ENCODE data around the gene SLC2A4. TPM values are rescaled to one million over a fixed set of nuclear protein-coding genes. Genes with fewer than 3 reads are reported as not detected.
A peak's percentile ranks its signal among the peaks of the same experiment; 100 is the strongest.

Gene SLC2A4
- total RNA-seq, 1 donor from 2014 or later, result 141 TPM

DNA sequence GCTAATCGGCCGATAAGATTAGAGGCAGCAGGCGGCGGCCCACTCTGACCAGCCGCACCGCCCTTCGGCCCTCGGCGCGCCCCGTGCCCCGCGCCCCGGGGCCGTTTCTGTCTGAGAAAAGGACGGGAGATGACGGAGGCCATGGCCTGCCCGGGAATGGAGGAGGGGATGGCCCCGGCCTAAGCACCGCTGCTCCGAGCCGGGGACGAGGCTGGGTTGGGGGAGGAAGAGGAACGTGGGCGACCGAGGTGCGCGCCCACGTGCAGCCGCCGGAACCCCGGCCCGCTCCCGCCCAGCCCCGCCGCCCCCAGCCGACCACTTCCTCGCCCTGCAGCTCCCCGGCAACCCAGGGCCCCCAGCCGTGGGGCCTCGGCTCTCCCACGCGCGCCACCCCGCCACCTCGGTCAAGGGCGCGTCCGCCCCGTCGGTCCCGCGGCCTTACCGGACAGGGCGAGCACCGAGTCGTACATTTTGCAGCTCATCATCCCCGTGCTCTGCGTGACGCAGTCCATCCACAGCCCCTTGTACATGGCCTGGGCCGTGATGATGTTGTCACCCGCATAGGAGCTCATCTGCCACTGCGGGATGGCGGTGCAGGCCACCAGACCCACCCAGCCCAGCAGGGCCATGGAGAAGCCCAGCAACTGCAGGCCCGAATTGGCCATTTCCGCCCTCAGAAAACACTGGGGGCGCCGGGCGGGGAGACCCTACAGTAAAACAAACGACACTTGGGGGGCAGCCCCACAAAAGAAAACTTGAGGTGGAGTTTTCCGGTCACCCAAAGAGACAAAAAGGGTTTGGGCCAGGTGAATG, 19.9 kb upstream of the SLC2A4 start:
- ATAC-seq (ENCODE audit: poor library complexity) (peak; percentile 35), DNase-seq (peak; percentile 31)
- intact Hi-C loops (cut with DNase I), result no loop called here

DNA sequence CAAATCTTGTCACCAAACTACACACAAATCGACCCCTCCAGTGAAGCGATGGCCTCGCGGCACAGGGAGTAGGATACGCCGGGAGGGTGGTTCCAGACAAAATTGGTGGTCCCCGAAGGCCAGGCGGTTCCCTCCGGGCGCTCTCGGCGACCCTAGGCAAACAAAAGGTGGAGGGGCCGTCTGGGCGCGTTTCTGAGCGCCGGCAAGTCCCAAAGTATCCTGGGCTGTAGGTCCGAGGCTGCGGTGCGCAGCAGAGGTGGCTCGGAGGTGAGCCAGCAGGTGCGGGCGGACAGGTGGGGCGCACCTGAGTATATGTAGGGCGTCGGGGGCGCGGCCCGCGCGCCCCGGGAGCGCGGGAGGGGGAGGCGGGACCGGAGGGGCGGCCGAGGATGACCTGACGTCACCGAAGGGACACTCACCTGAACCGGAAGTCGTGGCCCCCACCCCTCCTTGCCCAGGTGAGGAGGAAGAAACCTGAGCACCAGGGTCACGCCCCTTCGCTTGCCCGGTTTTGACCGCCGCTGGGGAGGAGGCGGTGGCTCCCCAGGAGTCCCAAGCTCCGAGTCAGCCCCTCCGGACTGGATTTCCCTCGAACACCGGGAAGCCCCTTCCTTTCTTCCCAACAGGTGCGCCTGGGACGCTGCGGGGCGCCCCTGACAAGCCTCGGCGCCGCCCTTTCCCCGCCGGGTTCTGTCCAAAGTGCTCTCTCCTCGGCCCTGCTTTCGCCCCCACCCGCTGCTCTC, 19.2 kb upstream of the SLC2A4 start, which contains the start of gene CLDN7:
Gene CLDN7, minus strand, starts transcription at position 287 of the 743 bp plus-strand sequence. CDS start 435 bp downstream, outside the sequence.
- ATAC-seq (ENCODE audit: poor library complexity) (no peak), DNase-seq (peak; percentile 39)
- intact Hi-C loops (cut with DNase I), result no loop called here

DNA sequence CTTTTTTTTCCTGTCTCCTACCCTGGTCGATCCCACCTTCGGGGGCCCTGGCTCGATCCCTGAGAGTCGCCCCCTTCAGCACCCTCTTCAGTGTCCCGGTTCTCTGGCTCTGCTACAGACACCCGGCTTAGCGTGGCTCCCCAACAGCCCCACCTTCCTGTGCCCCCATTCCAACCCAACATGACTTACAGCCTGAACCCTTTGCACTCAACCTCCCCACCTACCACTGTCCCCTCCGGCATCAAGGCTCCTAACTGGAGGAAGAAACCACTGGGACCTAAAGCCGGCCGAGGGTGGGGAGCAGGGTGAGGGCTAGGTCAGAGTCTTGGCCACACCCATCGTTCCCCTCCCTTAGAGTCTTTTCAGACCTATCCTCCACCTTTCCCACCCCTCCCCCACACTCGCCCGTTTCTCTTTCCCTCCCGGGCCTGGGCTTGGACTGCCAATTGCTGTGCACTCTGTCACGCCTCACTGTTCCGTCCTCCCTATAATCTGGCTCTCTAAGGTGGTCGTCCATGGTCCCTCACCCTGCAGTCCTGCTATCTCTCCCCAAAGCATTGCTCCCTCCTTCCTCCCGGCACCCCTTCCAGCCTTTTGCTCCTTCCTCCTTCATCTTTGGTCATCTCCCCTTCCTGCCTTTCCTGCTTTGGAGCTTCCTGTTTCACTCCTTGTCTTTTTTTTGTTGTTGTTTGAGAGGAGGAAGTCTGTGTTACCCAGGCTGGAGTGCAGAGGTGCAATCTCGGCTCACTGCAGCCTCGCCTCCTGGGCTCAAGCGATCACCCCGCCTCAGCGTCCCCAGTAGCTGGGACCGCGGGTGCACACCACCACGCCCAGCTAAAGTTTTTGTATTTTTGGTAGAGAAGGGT, 18.4 kb upstream of the SLC2A4 start:
- peak; percentile 24 for ATAC-seq (ENCODE audit: poor library complexity)
- DNase-seq, result peak; percentile 44
- intact Hi-C loops (cut with DNase I), result no loop called here

DNA sequence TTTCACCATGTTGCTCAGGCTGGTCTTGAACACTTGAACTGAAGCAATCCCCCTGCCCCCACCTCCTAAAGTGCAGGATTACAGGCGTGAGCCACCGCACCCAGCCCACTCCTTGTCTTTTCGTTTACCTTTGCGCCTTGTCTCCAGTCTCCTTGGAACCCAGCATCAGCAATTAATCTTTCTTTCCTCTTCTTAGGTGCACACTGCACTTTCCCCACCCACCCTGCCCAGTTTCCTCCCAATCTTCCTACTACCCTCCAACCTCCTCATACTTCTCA, 17.8 kb upstream of the SLC2A4 start:
- ATAC-seq (ENCODE audit: poor library complexity), result no peak
- no peak for DNase-seq
- intact Hi-C loops (cut with DNase I), result no loop called here

DNA sequence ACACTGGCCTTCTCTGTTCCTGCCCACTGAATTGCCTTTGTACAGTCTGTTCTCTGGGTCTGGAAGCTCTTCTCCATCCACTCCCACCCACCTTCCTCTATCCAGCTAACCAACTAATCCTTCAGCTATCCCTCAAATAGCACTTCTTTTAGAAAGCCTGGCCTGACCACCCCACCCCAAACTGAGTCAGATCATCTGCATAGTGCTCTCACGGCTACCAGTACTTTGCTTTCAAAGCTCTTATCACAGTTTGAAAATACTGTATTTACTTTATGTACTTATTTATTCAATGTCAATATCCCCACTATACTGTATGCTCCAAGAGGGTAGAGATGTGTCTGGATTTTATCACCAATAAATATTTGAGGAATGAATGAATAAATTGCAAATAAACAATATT, 14.7 kb upstream of the SLC2A4 start:
- intact Hi-C loops (cut with DNase I), result no loop called here
- ATAC-seq (ENCODE audit: poor library complexity), result no peak
- DNase-seq, result no peak

GRCh38 chr17:7279448-7279847, 2.1 kb upstream of the SLC2A4 start:
- DNase-seq (no peak), ATAC-seq (ENCODE audit: poor library complexity) (no peak)
- intact Hi-C loops (cut with DNase I), result no loop called here

- ATAC-seq (ENCODE audit: poor library complexity) (peak; percentile 67), DNase-seq (peak; percentile 90)
- intact Hi-C loops (cut with DNase I), result loop anchor here (1.0 to 2.0 kb wide), 2 partner anchors 16 to 68 kb away; no protein-coding TSS in a partner anchor
These were observed 922 bp upstream of the SLC2A4 start for GRCh38 chr17:7280519-7281073.

- intact Hi-C loops (cut with DNase I), result loop anchor here (1.0 to 2.0 kb wide), 2 partner anchors 14 to 67 kb away; no protein-coding TSS in a partner anchor
- DNase-seq (peak; percentile 86), ATAC-seq (ENCODE audit: poor library complexity) (peak; percentile 49)
These were observed 634 bp downstream of the SLC2A4 start for GRCh38 chr17:7281953-7282751.

GRCh38 chr17:7282752-7283321, 1.3 kb downstream of the SLC2A4 start:
- intact Hi-C loops (cut with DNase I), result no loop called here
- ATAC-seq (ENCODE audit: poor library complexity), result peak; percentile 0
- DNase-seq, result no peak

- DNase-seq (no peak), ATAC-seq (ENCODE audit: poor library complexity) (no peak)
- intact Hi-C loops (cut with DNase I), result no loop called here
These were observed 2.1 kb downstream of the SLC2A4 start for GRCh38 chr17:7283471-7284216.

GRCh38 chr17:7284911-7285310, 3.4 kb downstream of the SLC2A4 start:
- ATAC-seq (ENCODE audit: poor library complexity) (no peak), DNase-seq (no peak)
- intact Hi-C loops (cut with DNase I), result no loop called here

DNA sequence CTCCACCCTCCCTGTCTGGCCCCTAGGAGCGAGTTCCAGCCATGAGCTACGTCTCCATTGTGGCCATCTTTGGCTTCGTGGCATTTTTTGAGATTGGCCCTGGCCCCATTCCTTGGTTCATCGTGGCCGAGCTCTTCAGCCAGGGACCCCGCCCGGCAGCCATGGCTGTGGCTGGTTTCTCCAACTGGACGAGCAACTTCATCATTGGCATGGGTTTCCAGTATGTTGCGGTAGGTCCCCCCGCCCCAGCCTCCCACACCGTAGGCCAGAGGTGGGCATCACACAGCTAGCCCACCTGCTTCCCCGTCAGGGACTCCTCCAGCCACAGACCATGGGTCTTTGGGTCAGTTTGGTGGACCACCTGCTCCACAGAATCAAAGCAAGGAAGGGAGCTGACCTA, 4.2 kb downstream of the SLC2A4 start:
- no peak for ATAC-seq (ENCODE audit: poor library complexity)
- no peak for DNase-seq
- intact Hi-C loops (cut with DNase I), result no loop called here

GRCh38 chr17:7289256-7290032, 7.9 kb downstream of the SLC2A4 start:
- DNase-seq (no peak), ATAC-seq (ENCODE audit: poor library complexity) (peak; percentile 16)
- intact Hi-C loops (cut with DNase I), result no loop called here

- DNase-seq (no peak), ATAC-seq (ENCODE audit: poor library complexity) (peak; percentile 1)
- intact Hi-C loops (cut with DNase I), result no loop called here
These were observed 8.6 kb downstream of the SLC2A4 start for GRCh38 chr17:7290166-7290565.

GRCh38 chr17:7290685-7291084, 9.2 kb downstream of the SLC2A4 start:
- DNase-seq (no peak), ATAC-seq (ENCODE audit: poor library complexity) (peak; percentile 1)
- intact Hi-C loops (cut with DNase I), result no loop called here

DNA sequence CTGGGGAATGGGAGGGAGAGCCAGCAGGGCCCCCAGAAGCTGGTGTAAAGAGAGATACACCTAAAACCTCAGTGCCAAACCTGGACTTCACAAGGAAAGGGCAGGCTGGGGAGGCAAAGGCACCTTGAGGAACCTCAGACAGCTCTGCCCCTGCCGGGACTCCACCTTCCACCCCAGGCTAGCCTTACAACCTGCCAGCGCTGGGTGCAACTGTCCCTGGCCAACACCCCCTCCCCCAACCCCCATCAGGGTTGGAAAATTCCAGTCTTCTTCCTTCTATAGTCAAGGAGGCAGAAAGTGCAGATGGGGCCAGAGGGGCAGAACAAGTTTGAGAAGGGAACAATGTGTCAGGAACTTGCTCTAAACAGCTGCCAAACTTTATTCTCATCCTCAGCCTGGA, 10.7 kb downstream of the SLC2A4 start:
- intact Hi-C loops (cut with DNase I), result no loop called here
- DNase-seq (no peak), ATAC-seq (ENCODE audit: poor library complexity) (no peak)
